H9 (cell line): ENCODE results near the gene FPGS. TPM values are rescaled to one million over a fixed set of nuclear protein-coding genes. Genes with fewer than 3 reads are reported as not detected.
A peak's percentile ranks its signal among the peaks of the same experiment; 100 is the strongest.

ENCODE experiments used
- DNase-seq: peaks from one replicate; pipeline ENCODE4 v3.0.0-alpha.2; 2017
- H2AFZ ChIP-seq: one replicate; pipeline ENCODE4 v1.6.1; 2013; ENCODE audit warnings: mild to moderate bottlenecking, low read length, control low read depth, moderate library complexity
- H2AK5ac ChIP-seq: 2 replicates; pipeline ENCODE4 v1.6.1; 2013; ENCODE audit warnings: low read length, control low read depth, mixed read lengths; ENCODE audit not compliant: insufficient read length
- H2BK120ac ChIP-seq: one replicate; pipeline ENCODE4 v1.6.1; 2013; ENCODE audit warnings: low read depth, mild to moderate bottlenecking, low read length, control low read depth, inconsistent platforms; ENCODE audit not compliant: poor library complexity, severe bottlenecking
- H2BK12ac ChIP-seq: 2 replicates; pipeline ENCODE4 v1.6.1; 2013; ENCODE audit warnings: low read length, control low read depth, mixed read lengths, low read depth; ENCODE audit not compliant: insufficient read length
- H2BK15ac ChIP-seq: 2 replicates; pipeline ENCODE4 v1.6.1; 2013; ENCODE audit warnings: low read depth, low read length, control low read depth
- H2BK20ac ChIP-seq: one replicate; pipeline ENCODE4 v1.6.1; 2013; ENCODE audit warnings: low read depth, mild to moderate bottlenecking, low read length, control low read depth, inconsistent platforms; ENCODE audit not compliant: poor library complexity, severe bottlenecking
- H2BK5ac ChIP-seq: 2 replicates; pipeline ENCODE4 v1.6.1; 2013; ENCODE audit warnings: low read length, control low read depth, mixed read lengths; ENCODE audit not compliant: insufficient read length
- H3K14ac ChIP-seq: 2 replicates; pipeline ENCODE4 v1.6.1; 2013; ENCODE audit warnings: low read length, control low read depth; ENCODE audit not compliant: insufficient read depth
- H3K18ac ChIP-seq: 2 replicates; pipeline ENCODE4 v1.6.1; 2013; ENCODE audit warnings: low read depth, mild to moderate bottlenecking, mixed read lengths, low read length, control low read depth; ENCODE audit not compliant: insufficient read length
- H3K23ac ChIP-seq: 2 replicates; pipeline ENCODE4 v1.6.1; 2013; ENCODE audit warnings: low read length, control low read depth, mixed read lengths, low read depth; ENCODE audit not compliant: insufficient read length
- H3K23me2 ChIP-seq: 2 replicates; pipeline ENCODE4 v1.6.1; 2013; ENCODE audit warnings: low read depth, mild to moderate bottlenecking, mixed read lengths, low read length, control low read depth; ENCODE audit not compliant: insufficient read length, poor library complexity, severe bottlenecking
- H3K27ac ChIP-seq: 2 replicates; pipeline ENCODE4 v1.5.1; 2013; ENCODE audit warnings: low read length, control low read depth, mixed read lengths, low read depth; ENCODE audit not compliant: insufficient read length
- H3K27me3 ChIP-seq: 2 replicates; pipeline ENCODE4 v1.6.1; 2013; ENCODE audit warnings: low read length, control low read depth, inconsistent platforms; ENCODE audit not compliant: insufficient read depth
- H3K4ac ChIP-seq: 2 replicates; pipeline ENCODE4 v1.6.1; 2013; ENCODE audit warnings: low read depth, mild to moderate bottlenecking, control low read depth, inconsistent platforms, low read length, moderate library complexity
- H3K4me1 ChIP-seq: 2 replicates; pipeline ENCODE4 v1.6.1; 2013; ENCODE audit warnings: low read length, control low read depth, inconsistent platforms; ENCODE audit not compliant: insufficient read depth
- H3K4me2 ChIP-seq: 2 replicates; pipeline ENCODE4 v1.6.1; 2013; ENCODE audit warnings: low read length, control low read depth, mixed read lengths; ENCODE audit not compliant: insufficient read length, insufficient read depth
- H3K56ac ChIP-seq: 2 replicates; pipeline ENCODE4 v1.6.1; 2013; ENCODE audit warnings: low read depth, mild to moderate bottlenecking, mixed read lengths, low read length, control low read depth; ENCODE audit not compliant: insufficient read length
- H3K79me1 ChIP-seq: 2 replicates; pipeline ENCODE4 v1.6.1; 2013; ENCODE audit warnings: low read depth, mild to moderate bottlenecking, moderate library complexity, low read length, control low read depth, inconsistent platforms; ENCODE audit not compliant: insufficient read depth, poor library complexity, severe bottlenecking
- H3K79me2 ChIP-seq: 2 replicates; pipeline ENCODE4 v1.6.1; 2013; ENCODE audit warnings: low read length, control low read depth, inconsistent platforms; ENCODE audit not compliant: insufficient read depth
- H3K9ac ChIP-seq: 2 replicates; pipeline ENCODE4 v1.6.1; 2013; ENCODE audit warnings: low read length, control low read depth, mixed read lengths; ENCODE audit not compliant: insufficient read length; ENCODE audit errors: extremely low read depth
- H3K9me3 ChIP-seq: one replicate; pipeline ENCODE4 v1.6.1; 2013; ENCODE audit warnings: low read depth, low read length, inconsistent platforms; ENCODE audit not compliant: control insufficient read depth
- H3T11ph ChIP-seq: one replicate; pipeline ENCODE4 v1.6.1; 2013; ENCODE audit warnings: mild to moderate bottlenecking, low read length, control low read depth, inconsistent platforms
- H4K20me1 ChIP-seq: one replicate; pipeline ENCODE4 v1.6.1; 2013; ENCODE audit not compliant: control insufficient read depth, insufficient read length, insufficient read depth
- H4K5ac ChIP-seq: 2 replicates; pipeline ENCODE4 v1.6.1; 2013; ENCODE audit warnings: low read depth, mild to moderate bottlenecking, mixed read lengths, low read length, control low read depth; ENCODE audit not compliant: insufficient read length
- H4K8ac ChIP-seq: replicated peaks from 2 replicates; pipeline ENCODE4 v1.6.1; 2013; ENCODE audit warnings: low read length, control low read depth, mixed read lengths, low read depth; ENCODE audit not compliant: insufficient read length
- H4K91ac ChIP-seq: 2 replicates; pipeline ENCODE4 v1.6.1; 2013; ENCODE audit warnings: low read depth, mild to moderate bottlenecking, moderate library complexity, mixed read lengths, low read length, control low read depth; ENCODE audit not compliant: insufficient read length
- H3K27ac Mint-ChIP-seq, 3 experiments: 2 replicates in 2 of 3; 3 replicates in 1 of 3; pipeline ENCODE4 v1.8.0; 2020 to 2021; ENCODE audit warnings: mixed read lengths in 3 of 3, mild to moderate bottlenecking in 1 of 3, moderate library complexity in 1 of 3
- H3K27me3 Mint-ChIP-seq: 2 replicates; pipeline ENCODE4 v1.8.0; 2021; ENCODE audit warnings: low read depth, mild to moderate bottlenecking, moderate library complexity, mixed read lengths
- H3K36me3 Mint-ChIP-seq, 3 experiments: 2 replicates in 2 of 3; 3 replicates in 1 of 3; pipeline ENCODE4 v1.8.0; 2020 to 2021; ENCODE audit warnings: low read depth in 3 of 3, mixed read lengths in 3 of 3; ENCODE audit not compliant: insufficient read depth in 1 of 3
- H3K4me1 Mint-ChIP-seq, 2 experiments: 2 replicates each; pipeline ENCODE4 v1.8.0; 2020; ENCODE audit warnings: mixed read lengths in 2 of 2
- H3K4me3 Mint-ChIP-seq, 2 experiments: 2 replicates in 1 of 2; 3 replicates in 1 of 2; pipeline ENCODE4 v1.8.0; 2020 to 2021; ENCODE audit warnings: mild to moderate bottlenecking in 2 of 2, mixed read lengths in 2 of 2, moderate library complexity in 1 of 2
- H3K9me3 Mint-ChIP-seq, 2 experiments: 2 replicates in 1 of 2; 3 replicates in 1 of 2; pipeline ENCODE4 v1.8.0; 2020; ENCODE audit warnings: mild to moderate bottlenecking in 2 of 2, mixed read lengths in 2 of 2, moderate library complexity in 1 of 2
- CTCF ChIP-seq: fragments of 200-600 bp; sonication (generic); conservative IDR thresholded peaks from 3 replicates; pipeline ENCODE4 v1.8.0; 2021; ENCODE audit warnings: antibody characterized with exemption, mild to moderate bottlenecking
- WGBS: extraction: QIAGEN DNeasy Blood & Tissue Kit; methylation state at CpG from one replicate; pipeline ENCODE4 v1.1.7; 2013; ENCODE audit warnings: missing lambda C conversion rate, low lambda C conversion rate, mixed read lengths; ENCODE audit not compliant: insufficient read length; ENCODE audit errors: extremely low coverage; 5-methylcytosine and 5-hydroxymethylcytosine counted together
- total RNA-seq: library from RNA; stranded (reverse); gene quantifications from 2 replicates; pipeline ENCODE4 v1.2.1, GENCODE V29; 2021

Gene FPGS
- total RNA-seq, 1 experiment from 2014 or later = 68.4 TPM

GRCh38 chr9:127815512-127816361 is 13.1 kb downstream of the FPGS start:
- Histone ChIP-seq H3T11ph (no peak overlapping the region), H3K14ac (no peak overlapping the region), H3K23ac (no peak overlapping the region), H3K4me2 (no peak overlapping the region), H3K4me1 (no peaks in the 10 kb centered on the region), H2BK5ac (no peak overlapping the region), H2AK5ac (no peak overlapping the region), H3K79me2 (no peaks in the 10 kb centered on the region), H3K27ac (no peak overlapping the region), H4K5ac (no peak overlapping the region), H3K79me1 (no peaks in the 10 kb centered on the region), H2AFZ (no peak overlapping the region), H3K9ac (no peak overlapping the region), H4K91ac (no peak overlapping the region), H3K9me3 (no peaks in the 10 kb centered on the region), H3K18ac (no peak overlapping the region), H2BK15ac (no peak overlapping the region), H3K4ac (no peak overlapping the region), H3K56ac (no peak overlapping the region), H2BK120ac (no peak overlapping the region), H2BK20ac (no peak overlapping the region), H4K8ac (no peak overlapping the region), H2BK12ac (no peak overlapping the region), H3K23me2 (no peaks in the 10 kb centered on the region), H4K20me1 (no peaks in the 10 kb centered on the region), H3K27me3 (no peaks in the 10 kb centered on the region)
- no peaks in the 10 kb centered on the region for H3K9me3 Mint-ChIP-seq
- no CpG with 5 or more reads among the region's 33 CpGs for WGBS
- H3K4me1 Mint-ChIP-seq = no peaks in the 10 kb centered on the region
- TF ChIP-seq CTCF = no peak
- peak; percentile 24 for DNase-seq
- H3K27me3 Mint-ChIP-seq = no peaks in the 10 kb centered on the region
- H3K36me3 Mint-ChIP-seq = peaks cover 0 to 45% (median 36%) of the 10 kb centered on the region in 3 experiments; a peak in 5 of 7 replicates
- H3K27ac Mint-ChIP-seq = no peak overlapping the region
- no peak overlapping the region for H3K4me3 Mint-ChIP-seq
